GM13977 (cell line): ENCODE measurements around the gene TPM2.

ENCODE experiments used
- DNase-seq: peaks from one replicate; pipeline ENCODE4 v3.0.0; 2012; ENCODE audit warnings: low spot score
- CTCF ChIP-seq: IDR thresholded peaks from 2 replicates; pipeline ENCODE4 v1.5.1; 2012; ENCODE audit warnings: mild to moderate bottlenecking, control low read depth; ENCODE audit not compliant: insufficient read depth; ENCODE audit errors: extremely low read depth, missing control alignments
- in situ Hi-C: fragments of 300-500 bp; cut with MboI; formaldehyde crosslinking; loops from one replicate; pipeline ENCODE4 v1.12.0; 2022; ENCODE audit warnings: low sequenced_read_pairs, low pct_unique_long_range_greater_than_20kb, mixed read lengths, inconsistent platforms; ENCODE audit not compliant: unreplicated experiment

Gene TPM2

GRCh38 chr9:35732800-35733541 is 43.2 kb upstream of the TPM2 start:
- TF ChIP-seq CTCF: no peak
- peak; percentile 60 for DNase-seq
- in situ Hi-C loops: no loop called here

GRCh38 chr9:35732185-35732799 is 42.6 kb upstream of the TPM2 start, which contains the start of the genes CREB3 and TLN1:
Gene CREB3 (plus strand): TSS chr9:35732666. CDS start chr9:35732773, 107 bp downstream.
Gene TLN1 (minus strand): TSS chr9:35732195. CDS start chr9:35725694, 6,501 bp downstream.
- peak; percentile 51 for TF ChIP-seq CTCF
- in situ Hi-C loops: no loop called here
- DNase-seq: peak; percentile 98

- DNase-seq: no peak
- in situ Hi-C loops: no loop called here
- no peak for TF ChIP-seq CTCF
Observed at GRCh38 chr9:35731415-35732184, 41.9 kb upstream of the TPM2 start.

- no peak for TF ChIP-seq CTCF
- DNase-seq: no peak
- in situ Hi-C loops: no loop called here
Observed at GRCh38 chr9:35730486-35730854, 40.7 kb upstream of the TPM2 start.

GRCh38 chr9:35729700-35730485 is 40.2 kb upstream of the TPM2 start:
- in situ Hi-C loops: loop anchor here (10.0 kb wide), 1 partner anchor 65 kb away; the partner anchor contains the start of gene ARHGEF39
- DNase-seq: no peak
- peak; percentile 53 for TF ChIP-seq CTCF

GRCh38 chr9:35729101-35729500 is 39.4 kb upstream of the TPM2 start:
- TF ChIP-seq CTCF: no peak
- in situ Hi-C loops: loop anchor here (10.0 kb wide), 1 partner anchor 64 kb away; the partner anchor contains the start of gene ARHGEF39
- DNase-seq: no peak
